KMS-11 (cell line): ENCODE data around the gene NRIP2.

Experiments used
- H2AFZ ChIP-seq: fragments of 200-600 bp; sonication (generic); 2 replicates; pipeline ENCODE4 v1.6.1; 2016; ENCODE audit warnings: antibody characterized with exemption, mixed run types, low read depth
- H3K27ac ChIP-seq: fragments of 200-600 bp; sonication (generic); 2 replicates; pipeline ENCODE4 v1.6.1; 2016; ENCODE audit warnings: mild to moderate bottlenecking, mixed run types
- H3K27me3 ChIP-seq: fragments of 200-600 bp; sonication (generic); 2 replicates; pipeline ENCODE4 v1.6.1; 2017; ENCODE audit warnings: mild to moderate bottlenecking, low read depth, mixed run types, moderate library complexity; ENCODE audit not compliant: insufficient read depth
- H3K36me3 ChIP-seq: fragments of 200-600 bp; sonication (generic); 2 replicates; pipeline ENCODE4 v1.6.1; 2017; ENCODE audit warnings: mild to moderate bottlenecking, mixed run types; ENCODE audit not compliant: insufficient read depth
- H3K4me1 ChIP-seq: fragments of 200-600 bp; sonication (generic); 2 replicates; pipeline ENCODE4 v1.6.1; 2016; ENCODE audit warnings: mild to moderate bottlenecking, low read depth, mixed run types; ENCODE audit not compliant: poor library complexity, severe bottlenecking
- H3K4me2 ChIP-seq: fragments of 200-600 bp; sonication (generic); 2 replicates; pipeline ENCODE4 v1.7.0; 2016; ENCODE audit warnings: mild to moderate bottlenecking, mixed run types
- H3K4me3 ChIP-seq: fragments of 200-600 bp; sonication (generic); IDR thresholded peaks from 2 replicates; pipeline ENCODE4 v1.6.1; 2017; ENCODE audit warnings: low read depth, low read length, mixed read lengths; ENCODE audit not compliant: insufficient read depth
- H3K79me2 ChIP-seq: fragments of 200-600 bp; sonication (generic); 2 replicates; pipeline ENCODE4 v1.6.1; 2016; ENCODE audit warnings: low read depth, mixed run types; ENCODE audit not compliant: insufficient read depth
- H3K9ac ChIP-seq: fragments of 200-600 bp; sonication (generic); 2 replicates; pipeline ENCODE4 v1.6.1; 2016; ENCODE audit warnings: mild to moderate bottlenecking, mixed run types
- H4K20me1 ChIP-seq: fragments of 200-600 bp; sonication (generic); 2 replicates; pipeline ENCODE4 v1.6.1; 2016; ENCODE audit warnings: mild to moderate bottlenecking, mixed run types; ENCODE audit not compliant: insufficient read depth
- TF ChIP-seq, protein P1 (sequence below): fragments of 200-600 bp; sonication (generic); conservative IDR thresholded peaks from 2 replicates; pipeline ENCODE4 v1.6.1; 2017; ENCODE audit warnings: low read depth, mild to moderate bottlenecking, antibody characterized with exemption, low read length, moderate library complexity, mixed read lengths

NRIP2 gene

GRCh38 chr12:2826036-2826435 is 8.8 kb downstream of the NRIP2 start:
- H3K36me3 ChIP-seq, result no peaks in the 10 kb centered on the region

GRCh38 chr12:2825132-2825531 is 9.7 kb downstream of the NRIP2 start:
- Histone ChIP-seq H3K27ac (no peak overlapping the region), H2AFZ (no peak overlapping the region), H3K36me3 (no peaks in the 10 kb centered on the region), H4K20me1 (no peaks in the 10 kb centered on the region), H3K4me2 (no peak overlapping the region), H3K27me3 (no peaks in the 10 kb centered on the region), H3K4me3 (no peak overlapping the region), H3K79me2 (no peaks in the 10 kb centered on the region), H3K9ac (no peak overlapping the region), H3K4me1 (no peaks in the 10 kb centered on the region)
- TF ChIP-seq, protein P1, sequence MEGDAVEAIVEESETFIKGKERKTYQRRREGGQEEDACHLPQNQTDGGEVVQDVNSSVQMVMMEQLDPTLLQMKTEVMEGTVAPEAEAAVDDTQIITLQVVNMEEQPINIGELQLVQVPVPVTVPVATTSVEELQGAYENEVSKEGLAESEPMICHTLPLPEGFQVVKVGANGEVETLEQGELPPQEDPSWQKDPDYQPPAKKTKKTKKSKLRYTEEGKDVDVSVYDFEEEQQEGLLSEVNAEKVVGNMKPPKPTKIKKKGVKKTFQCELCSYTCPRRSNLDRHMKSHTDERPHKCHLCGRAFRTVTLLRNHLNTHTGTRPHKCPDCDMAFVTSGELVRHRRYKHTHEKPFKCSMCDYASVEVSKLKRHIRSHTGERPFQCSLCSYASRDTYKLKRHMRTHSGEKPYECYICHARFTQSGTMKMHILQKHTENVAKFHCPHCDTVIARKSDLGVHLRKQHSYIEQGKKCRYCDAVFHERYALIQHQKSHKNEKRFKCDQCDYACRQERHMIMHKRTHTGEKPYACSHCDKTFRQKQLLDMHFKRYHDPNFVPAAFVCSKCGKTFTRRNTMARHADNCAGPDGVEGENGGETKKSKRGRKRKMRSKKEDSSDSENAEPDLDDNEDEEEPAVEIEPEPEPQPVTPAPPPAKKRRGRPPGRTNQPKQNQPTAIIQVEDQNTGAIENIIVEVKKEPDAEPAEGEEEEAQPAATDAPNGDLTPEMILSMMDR, result no peak

More at GRCh38 chr12:2826036-2826435, 8.8 kb downstream of the NRIP2 start:
- no peaks in the 10 kb centered on the region for H3K79me2 ChIP-seq
- H2AFZ ChIP-seq, result no peak overlapping the region
- TF ChIP-seq, protein P1, result no peak
- no peak overlapping the region for H3K4me2 ChIP-seq
- no peaks in the 10 kb centered on the region for H3K4me1 ChIP-seq
- no peak overlapping the region for H3K9ac ChIP-seq
- no peaks in the 10 kb centered on the region for H3K27me3 ChIP-seq
- no peaks in the 10 kb centered on the region for H4K20me1 ChIP-seq
- no peak overlapping the region for H3K4me3 ChIP-seq
- no peak overlapping the region for H3K27ac ChIP-seq

GRCh38 chr12:2824541-2824940 is 10.3 kb downstream of the NRIP2 start:
- Histone ChIP-seq H3K4me1 (no peaks in the 10 kb centered on the region), H3K4me2 (no peak overlapping the region), H3K79me2 (no peaks in the 10 kb centered on the region), H3K27me3 (no peaks in the 10 kb centered on the region), H3K27ac (no peak overlapping the region), H3K4me3 (no peak overlapping the region), H2AFZ (no peak overlapping the region), H3K36me3 (no peaks in the 10 kb centered on the region), H4K20me1 (no peaks in the 10 kb centered on the region), H3K9ac (no peak overlapping the region)
- TF ChIP-seq, protein P1, result no peak

- Histone ChIP-seq H2AFZ (no peak overlapping the region), H3K27me3 (no peaks in the 10 kb centered on the region), H3K36me3 (no peaks in the 10 kb centered on the region), H3K79me2 (no peaks in the 10 kb centered on the region), H3K4me1 (no peaks in the 10 kb centered on the region), H3K9ac (no peak overlapping the region), H3K4me2 (no peak overlapping the region), H3K27ac (no peak overlapping the region), H4K20me1 (no peaks in the 10 kb centered on the region), H3K4me3 (no peak overlapping the region)
- TF ChIP-seq, protein P1, result no peak
These were observed 11.4 kb downstream of the NRIP2 start for GRCh38 chr12:2823483-2823882.
